ENCODE measurements around the gene RCL1. TPM values are rescaled to one million over a fixed set of nuclear protein-coding genes. Genes with fewer than 3 reads are reported as not detected.

Gene RCL1
- total and polyA plus RNA-seq, 4 donors: 14.3 to 32.0 (median 22.6) TPM

- H3K27ac ChIP-seq (ENCODE audit: low read depth, low read length): no peak overlapping the region
- DNase-seq (ENCODE audit: low read depth in 4 of 6, low spot score in 6 of 6): no peak
- H3K9me3 ChIP-seq (ENCODE audit: control insufficient read depth, insufficient read depth, low read length): peaks cover 2% of the 10 kb centered on the region
- H3K27me3 ChIP-seq (ENCODE audit: control insufficient read depth, insufficient read depth, low read length): no peaks in the 10 kb centered on the region
- no peak overlapping the region for H3K4me3 ChIP-seq (ENCODE audit: low read depth, low read length)
- H3K36me3 ChIP-seq (ENCODE audit: control insufficient read depth, insufficient read depth, low read length): no peaks in the 10 kb centered on the region
- no peaks in the 10 kb centered on the region for H3K4me1 ChIP-seq (ENCODE audit: control insufficient read depth, insufficient read depth, low read length)
- 72% methylated on average over 2 of the region's 3 CpGs for WGBS (ENCODE audit: insufficient coverage)
These were observed 111.8 kb downstream of the RCL1 start for GRCh38 chr9:4904322-4905134.

GRCh38 chr9:4905135-4905490, 112.4 kb downstream of the RCL1 start:
- Histone ChIP-seq H3K27me3 (ENCODE audit: control insufficient read depth, insufficient read depth, low read length) (no peaks in the 10 kb centered on the region), H3K4me1 (ENCODE audit: control insufficient read depth, insufficient read depth, low read length) (no peaks in the 10 kb centered on the region), H3K4me3 (ENCODE audit: low read depth, low read length) (no peak overlapping the region), H3K27ac (ENCODE audit: low read depth, low read length) (no peak overlapping the region), H3K9me3 (ENCODE audit: control insufficient read depth, insufficient read depth, low read length) (no peaks in the 10 kb centered on the region), H3K36me3 (ENCODE audit: control insufficient read depth, insufficient read depth, low read length) (no peaks in the 10 kb centered on the region)
- no peak for DNase-seq (ENCODE audit: low read depth in 4 of 6, low spot score in 6 of 6)
- WGBS (ENCODE audit: insufficient coverage): no CpG with 5 or more reads among the region's 2 CpGs

Small RNAs within 50 kb of the gene (small RNA-seq; reads per million reads assigned to genes)
- gene AL158147.1 (ENCODE audit: low replicate concordance) (not detected), gene MIR101-2 (ENCODE audit: low replicate concordance) (not detected)

Other genes with a start within 250 kb of the RCL1 start
- gene PLPP6, start 130.7 kb upstream of the RCL1 start, total RNA-seq: 10 to 100 TPM in 1 of 2 donors, 1 to 10 TPM in 1; 9.4 to 12.0 TPM
- gene PLPP6, start 130.7 kb upstream of the RCL1 start, polyA plus RNA-seq (ENCODE audit: insufficient read length in 2 of 2): 10 to 100 TPM; 14.0 to 15.1 TPM
- 1 to 10 TPM; 5.9 to 7.9 TPM for gene SPATA6L, start 126.5 kb upstream of the RCL1 start, total RNA-seq
- gene SPATA6L, start 126.5 kb upstream of the RCL1 start, polyA plus RNA-seq (ENCODE audit: insufficient read length in 2 of 2): 1 to 10 TPM; 3.2 to 5.8 TPM
- gene CDC37L1, start 113.4 kb upstream of the RCL1 start, total RNA-seq: 10 to 100 TPM; 26.2 to 31.7 TPM
- 10 to 100 TPM; 23.0 to 27.8 TPM for gene CDC37L1, start 113.4 kb upstream of the RCL1 start, polyA plus RNA-seq (ENCODE audit: insufficient read length in 2 of 2)
- 10 to 100 TPM; 52.2 to 58.1 TPM for gene AK3, start 51.7 kb upstream of the RCL1 start, total RNA-seq
- gene AK3, start 51.7 kb upstream of the RCL1 start, polyA plus RNA-seq (ENCODE audit: insufficient read length in 2 of 2): 10 to 100 TPM; 58.8 to 59.3 TPM
- 10 to 100 TPM; 25.9 to 39.7 TPM for gene JAK2, start 192.3 kb downstream of the RCL1 start, total RNA-seq
- gene JAK2, start 192.3 kb downstream of the RCL1 start, polyA plus RNA-seq (ENCODE audit: insufficient read length in 2 of 2): 10 to 100 TPM; 13.5 to 16.9 TPM

All from spinal cord (tissue), 10 donors.